Peyer's patch (tissue), 4 donors: Measurements from ENCODE around the gene DND1. TPM values are rescaled to one million over a fixed set of nuclear protein-coding genes. Genes with fewer than 3 reads are reported as not detected.

ENCODE experiments used
- small RNA-seq, 2 donors: library from RNA; depleted of rRNA; stranded (forward); fragments of <200 nt; gene quantifications; one replicate each; pipeline ENCODE3, GENCODE V24; 2016
- total RNA-seq, 4 donors: library from RNA; depleted of rRNA; stranded (reverse); fragments of >200 nt; gene quantifications; one replicate each; pipeline ENCODE4 v1.1.0, GENCODE V29; 2016

DND1 gene
- total RNA-seq, 4 donors from 2014 or later: 3.7 to 5.0 (median 3.8) TPM; not detected in 1

Small RNA genes within 50 kb of the gene (small RNA-seq; reads per million reads assigned to genes)
- gene VTRNA1-1 (67.7 to 83.6 reads per million in 2 donors), gene VTRNA1-2 (8.5 to 44.1 reads per million in 2 donors)

Other genes with a start within 250 kb of the DND1 start
- 10 to 100 TPM in 3 of 4 donors, not detected in 1; 32.4 to 46.1 (median 32.9) TPM for gene EIF4EBP3, start 125.9 kb downstream of the DND1 start, total RNA-seq
- 10 to 100 TPM; 19.8 to 38.6 (median 27.5) TPM for gene SRA1, start 116.1 kb downstream of the DND1 start, total RNA-seq
- 10 to 100 TPM; 21.7 to 78.5 (median 62.4) TPM for gene APBB3, start 109.0 kb downstream of the DND1 start, total RNA-seq
- 10 to 100 TPM; 41.9 to 51.3 (median 49.9) TPM for gene SLC35A4, start 108.7 kb downstream of the DND1 start, total RNA-seq
- gene CD14, start 40.4 kb downstream of the DND1 start, total RNA-seq: 10 to 100 TPM in 2 of 4 donors, 1 to 10 TPM in 2; 3.3 to 16.0 (median 7.4) TPM
- 10 to 100 TPM; 21.9 to 90.9 (median 42.2) TPM for gene TMCO6, start 34.1 kb downstream of the DND1 start, total RNA-seq
- gene NDUFA2, start 25.9 kb downstream of the DND1 start, total RNA-seq: 10 to 100 TPM; 51.2 to 90.2 (median 69.6) TPM
- 100 to 1,000 TPM in 1 of 4 donors, 10 to 100 TPM in 3; 40.5 to 167 (median 82.8) TPM for gene IK, start 25.7 kb downstream of the DND1 start, total RNA-seq
- 10 to 100 TPM; 31.3 to 66.8 (median 39.7) TPM for gene WDR55, start 8.7 kb downstream of the DND1 start, total RNA-seq
- gene HARS1, start 17.8 kb upstream of the DND1 start, total RNA-seq: 10 to 100 TPM; 24.3 to 55.3 (median 46.1) TPM
- 10 to 100 TPM; 21.5 to 49.6 (median 42.4) TPM for gene HARS2, start 17.9 kb upstream of the DND1 start, total RNA-seq
- 10 to 100 TPM; 17.3 to 21.7 (median 21.1) TPM for gene ZMAT2, start 26.9 kb upstream of the DND1 start, total RNA-seq
- gene PCDHA1, start 112.6 kb upstream of the DND1 start, total RNA-seq: not detected
- gene PCDHA2, start 121.3 kb upstream of the DND1 start, total RNA-seq: not detected
- under 1 TPM in 1 of 4 donors, not detected in 3; 0.27 TPM for gene PCDHA3, start 127.5 kb upstream of the DND1 start, total RNA-seq
- gene PCDHA4, start 133.5 kb upstream of the DND1 start, total RNA-seq: 1 to 10 TPM in 1 of 4 donors, under 1 TPM in 1, not detected in 2; 0.54 to 2.6 TPM
- gene PCDHA5, start 148.0 kb upstream of the DND1 start, total RNA-seq: under 1 TPM in 3 of 4 donors, not detected in 1; 0.27 to 0.88 (median 0.38) TPM
- under 1 TPM in 3 of 4 donors, not detected in 1; 0.35 to 0.57 (median 0.54) TPM for gene PCDHA6, start 154.4 kb upstream of the DND1 start, total RNA-seq
- gene PCDHA7, start 160.7 kb upstream of the DND1 start, total RNA-seq: 1 to 10 TPM in 2 of 4 donors, under 1 TPM in 1, not detected in 1; 0.27 to 1.7 (median 1.2) TPM
- gene PCDHA8, start 167.6 kb upstream of the DND1 start, total RNA-seq: 1 to 10 TPM in 1 of 4 donors, not detected in 3; 5.0 TPM
- under 1 TPM in 1 of 4 donors, not detected in 3; 0.83 TPM for gene PCDHA9, start 174.8 kb upstream of the DND1 start, total RNA-seq
- 1 to 10 TPM in 1 of 4 donors, under 1 TPM in 3; 0.38 to 5.8 (median 0.46) TPM for gene PCDHA10, start 182.3 kb upstream of the DND1 start, total RNA-seq
- 1 to 10 TPM in 1 of 4 donors, under 1 TPM in 3; 0.27 to 5.8 (median 0.40) TPM for gene PCDHA11, start 195.4 kb upstream of the DND1 start, total RNA-seq
- 1 to 10 TPM in 1 of 4 donors, under 1 TPM in 2, not detected in 1; 0.27 to 1.1 (median 0.83) TPM for gene PCDHA12, start 201.7 kb upstream of the DND1 start, total RNA-seq
- gene PCDHA13, start 208.5 kb upstream of the DND1 start, total RNA-seq: 1 to 10 TPM in 1 of 4 donors, under 1 TPM in 1, not detected in 2; 0.27 to 3.3 TPM